HEK293T (cell line): ENCODE data around the gene DVL1.
A peak's percentile ranks its signal among the peaks of the same experiment; 100 is the strongest.

Experiments
- CTCF ChIA-PET: fragments of 350-600 bp; formaldehyde crosslinking; extraction: SDS; loops from one replicate; lab custom pipeline; 2021; ENCODE audit warnings: antibody characterized with exemption, inconsistent platforms; lab: Yijun Ruan, JAX
- POLR2A ChIA-PET: fragments of 350-600 bp; formaldehyde crosslinking; extraction: SDS; loops from one replicate; lab custom pipeline; 2020; ENCODE audit warnings: antibody characterized with exemption, inconsistent platforms; lab: Yijun Ruan, JAX
- DNase-seq: peaks from one replicate; pipeline ENCODE4 v3.0.0; 2012; ENCODE audit warnings: mixed read lengths; ENCODE audit errors: extremely low spot score
- ARNT ChIP-seq: fragments of 450-650 bp; IDR thresholded peaks from 2 replicates; pipeline ENCODE4 v1.6.1; 2017; ENCODE audit warnings: mild to moderate bottlenecking
- BHLHE40 ChIP-seq: fragments of 450-650 bp; IDR thresholded peaks from 2 replicates; pipeline ENCODE4 v1.6.1; 2016; ENCODE audit warnings: mild to moderate bottlenecking, moderate library complexity, borderline replicate concordance
- CTBP1 ChIP-seq: fragments of 450-650 bp; IDR thresholded peaks from 2 replicates; pipeline ENCODE4 v1.6.1; 2016; ENCODE audit warnings: borderline replicate concordance
- ELF4 ChIP-seq: fragments of 450-650 bp; IDR thresholded peaks from 2 replicates; pipeline ENCODE4 v1.6.1; 2017; ENCODE audit warnings: antibody characterized with exemption
- FOXA1 ChIP-seq: fragments of 450-650 bp; IDR thresholded peaks from 2 replicates; pipeline ENCODE4 v1.6.1; 2016; ENCODE audit warnings: mild to moderate bottlenecking
- FOXK2 ChIP-seq: fragments of 450-650 bp; IDR thresholded peaks from 2 replicates; pipeline ENCODE4 v1.6.1; 2016; ENCODE audit warnings: mild to moderate bottlenecking
- FOXM1 ChIP-seq: fragments of 450-650 bp; IDR thresholded peaks from 2 replicates; pipeline ENCODE4 v1.6.1; 2017; ENCODE audit warnings: mild to moderate bottlenecking, borderline replicate concordance
- HDGF ChIP-seq: fragments of 450-650 bp; IDR thresholded peaks from 2 replicates; pipeline ENCODE4 v1.6.1; 2017; ENCODE audit warnings: antibody characterized with exemption, borderline replicate concordance
- L3MBTL2 ChIP-seq: fragments of 450-650 bp; conservative IDR thresholded peaks from 2 replicates; pipeline ENCODE4 v1.6.1; 2016; ENCODE audit warnings: mild to moderate bottlenecking
- LEF1 ChIP-seq: fragments of 450-650 bp; IDR thresholded peaks from 2 replicates; pipeline ENCODE4 v1.6.1; 2017; ENCODE audit warnings: mild to moderate bottlenecking, borderline replicate concordance
- NFRKB ChIP-seq: fragments of 450-650 bp; IDR thresholded peaks from 2 replicates; pipeline ENCODE4 v1.6.1; 2016; ENCODE audit warnings: mild to moderate bottlenecking, moderate library complexity
- PKNOX1 ChIP-seq: fragments of 450-650 bp; IDR thresholded peaks from 2 replicates; pipeline ENCODE4 v1.6.1; 2016
- SP1 ChIP-seq: fragments of 450-650 bp; IDR thresholded peaks from 2 replicates; pipeline ENCODE4 v1.6.1; 2017
- SUZ12 ChIP-seq: fragments of 450-650 bp; IDR thresholded peaks from 2 replicates; pipeline ENCODE4 v1.6.1; 2016; ENCODE audit warnings: mild to moderate bottlenecking
- TARDBP ChIP-seq: fragments of 450-650 bp; IDR thresholded peaks from 2 replicates; pipeline ENCODE4 v1.6.1; 2016
- ZNF384 ChIP-seq: fragments of 450-650 bp; IDR thresholded peaks from 2 replicates; pipeline ENCODE4 v1.6.1; 2016

DVL1 gene

GRCh38 chr1:1305300-1306069, 43.7 kb downstream of the DVL1 start:
- TF ChIP-seq TARDBP (no peak), NFRKB (no peak), CTBP1 (no peak), FOXA1 (no peak), SUZ12 (no peak), SP1 (no peak)
- DNase-seq: no peak
- POLR2A ChIA-PET: interaction anchor here (0.7 to 2.3 kb wide), 5 partner anchors 10 to 102 kb away, joined by 3 to 8 read pairs (median 5); partner anchors contain the start of genes AURKAIP1, CCNL2 and UBE2J2
- CTCF ChIA-PET: no interaction called here

GRCh38 chr1:1304331-1305299, 44.6 kb downstream of the DVL1 start:
- TF ChIP-seq L3MBTL2 (peak; percentile 86), SUZ12 (no peak), SP1 (no peak), BHLHE40 (no peak), ARNT (no peak), HDGF (no peak)
- peak; percentile 57 for DNase-seq
- ChIA-PET POLR2A (interaction anchor here (0.7 to 2.3 kb wide), 5 partner anchors 11 to 103 kb away, joined by 3 to 8 read pairs (median 5); partner anchors contain the start of genes AURKAIP1, CCNL2 and UBE2J2), CTCF (interaction anchor here (0.6 kb wide), 1 partner anchor 14 kb away, joined by 3 read pairs; no protein-coding TSS in a partner anchor)

- ChIA-PET POLR2A (interaction anchor here (2.3 kb wide), 1 partner anchor 12 kb away, joined by 8 read pairs; no protein-coding TSS in a partner anchor), CTCF (interaction anchor here (0.6 kb wide), 1 partner anchor 13 kb away, joined by 3 read pairs; no protein-coding TSS in a partner anchor)
- no peak for DNase-seq
- no peak for TF ChIP-seq FOXA1
- TF ChIP-seq SUZ12: no peak
- no peak for TF ChIP-seq BHLHE40
- TF ChIP-seq ELF4: no peak
- TF ChIP-seq HDGF: no peak
- no peak for TF ChIP-seq SP1
- TF ChIP-seq PKNOX1: no peak
- no peak for TF ChIP-seq ZNF384
- no peak for TF ChIP-seq LEF1
- no peak for TF ChIP-seq CTBP1
- no peak for TF ChIP-seq L3MBTL2
Measured at GRCh38 chr1:1303736-1304135, 45.5 kb downstream of the DVL1 start.

- TF ChIP-seq BHLHE40 (no peak), SUZ12 (no peak), ZNF384 (no peak), FOXK2 (no peak), NFRKB (no peak), L3MBTL2 (no peak), ELF4 (no peak), CTBP1 (no peak), LEF1 (no peak), PKNOX1 (no peak), TARDBP (no peak), HDGF (no peak), FOXM1 (no peak)
- DNase-seq: no peak
- ChIA-PET CTCF (no interaction called here), POLR2A (no interaction called here)
Measured at GRCh38 chr1:1302951-1303509, 46.2 kb downstream of the DVL1 start.

- ChIA-PET CTCF (interaction anchor here (0.6 kb wide), 1 partner anchor 10 kb away, joined by 3 read pairs; no protein-coding TSS in a partner anchor), POLR2A (no interaction called here)
- TF ChIP-seq SUZ12 (no peak), FOXK2 (no peak), ELF4 (no peak), CTBP1 (no peak), HDGF (no peak), FOXM1 (no peak), TARDBP (no peak), FOXA1 (no peak)
- no peak for DNase-seq
Measured at GRCh38 chr1:1302006-1302430, 47.2 kb downstream of the DVL1 start.

GRCh38 chr1:1300352-1300739, 48.9 kb downstream of the DVL1 start:
- DNase-seq: no peak
- POLR2A ChIA-PET: interaction anchor here (1.2 to 1.3 kb wide), 2 partner anchors 9 kb away, joined by 3 read pairs; no protein-coding TSS in a partner anchor
- CTCF ChIA-PET: interaction anchor here (0.6 to 1.0 kb wide), 5 partner anchors 8 to 213 kb away, joined by 3 to 5 read pairs (median 3); partner anchors contain the start of gene CCNL2
- no peak for TF ChIP-seq FOXM1
- TF ChIP-seq ELF4: no peak
- no peak for TF ChIP-seq ZNF384
- no peak for TF ChIP-seq ARNT
- no peak for TF ChIP-seq SP1
- no peak for TF ChIP-seq PKNOX1
- TF ChIP-seq FOXA1: no peak
- no peak for TF ChIP-seq FOXK2
- TF ChIP-seq CTBP1: no peak
- TF ChIP-seq TARDBP: no peak
- no peak for TF ChIP-seq HDGF
- TF ChIP-seq LEF1: no peak
- TF ChIP-seq BHLHE40: no peak
- no peak for TF ChIP-seq NFRKB
- TF ChIP-seq L3MBTL2: no peak
- no peak for TF ChIP-seq SUZ12
